A549 (cell line): ENCODE data around the gene KIAA0753.

Experiments
- CBX2 ChIP-seq: fragments of 200-600 bp; sonication (generic); IDR thresholded peaks from 2 replicates; pipeline ENCODE4 v1.6.1; 2016; ENCODE audit warnings: low read depth, mild to moderate bottlenecking, borderline replicate concordance
- CEBPB ChIP-seq, 2 experiments: fragments of >200 bp in 1 of 2; sonication (Bioruptor Twin) in 1 of 2; formaldehyde crosslinking in 1 of 2; IDR thresholded peaks; 2 replicates each; pipeline ENCODE4 v1.6.1; 2012 to 2016
- EP300 ChIP-seq, 2 experiments: fragments of >200 bp; sonication (Bioruptor Twin); formaldehyde crosslinking; IDR thresholded peaks; 2 replicates in 1 of 2; 3 replicates in 1 of 2; pipeline ENCODE4 v1.6.1; 2016 to 2017
- GATA3 ChIP-seq: IDR thresholded peaks from 2 replicates; pipeline ENCODE4 v1.6.1; 2012; ENCODE audit warnings: borderline replicate concordance
- JUNB ChIP-seq: fragments of >200 bp; sonication (Bioruptor Twin); formaldehyde crosslinking; IDR thresholded peaks from 2 replicates; pipeline ENCODE4 v1.6.1; 2016
- MAX ChIP-seq: IDR thresholded peaks from 2 replicates; pipeline ENCODE4 v1.6.1; 2012
- NR3C1 ChIP-seq: fragments of >200 bp; sonication (Bioruptor Twin); formaldehyde crosslinking; IDR thresholded peaks from 3 replicates; pipeline ENCODE4 v1.6.1; 2017
- POLR2A ChIP-seq: IDR thresholded peaks from 2 replicates; pipeline ENCODE4 v1.6.1; 2012; ENCODE audit warnings: mild to moderate bottlenecking, low read length
- SMC3 ChIP-seq: fragments of >200 bp; sonication (Bioruptor Twin); formaldehyde crosslinking; IDR thresholded peaks from 3 replicates; pipeline ENCODE4 v1.6.1; 2018; ENCODE audit warnings: inconsistent platforms
- USF2 ChIP-seq: fragments of 450-650 bp; IDR thresholded peaks from 2 replicates; pipeline ENCODE4 v1.6.1; 2014; ENCODE audit warnings: antibody characterized with exemption
- ZC3H11A ChIP-seq: fragments of 450-650 bp; IDR thresholded peaks from 2 replicates; pipeline ENCODE4 v1.6.1; 2014; ENCODE audit warnings: antibody characterized with exemption, mild to moderate bottlenecking
- TF ChIP-seq, protein P1 (sequence below): fragments of >200 bp; sonication (Bioruptor Twin); formaldehyde crosslinking; IDR thresholded peaks from 3 replicates; pipeline ENCODE4 v1.5.1; 2016
- TF ChIP-seq, protein P2 (sequence below): IDR thresholded peaks from 2 replicates; pipeline ENCODE4 v1.6.1; 2012
- TF ChIP-seq, protein P3 (sequence below): fragments of 150-350 bp; IDR thresholded peaks from 2 replicates; pipeline ENCODE4 v1.6.1; 2014; ENCODE audit warnings: low read depth, mild to moderate bottlenecking, low read length

DNA sequence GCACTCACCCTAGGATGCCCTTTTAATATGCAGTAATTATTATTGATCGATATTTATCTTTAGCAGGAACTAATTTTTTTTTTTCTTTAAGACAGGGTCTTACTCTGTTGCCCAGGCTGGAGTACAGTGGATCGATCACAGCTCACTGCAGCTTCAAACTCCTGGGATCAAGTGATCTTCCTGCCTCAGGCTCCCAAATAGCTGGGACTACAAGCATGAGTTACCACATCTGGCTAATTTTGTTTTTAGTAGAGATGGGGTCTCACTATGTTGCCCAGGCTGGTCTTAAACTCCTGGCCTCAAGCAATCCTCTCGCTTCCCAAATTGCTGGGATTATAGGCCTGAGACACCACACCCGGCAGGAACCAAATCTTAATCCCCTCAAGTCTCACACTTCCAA, 29.3 kb downstream of the KIAA0753 start:
- TF ChIP-seq CBX2 (no peak), EP300 (IDR thresholded peaks at IDR 0.05) (no peak), USF2 (no peak), POLR2A (no peak), SMC3 (no peak), JUNB (no peak), ZC3H11A (no peak), NR3C1 (no peak), GATA3 (no peak), MAX (no peak), CEBPB (IDR thresholded peaks at IDR 0.05) (no peak)
- TF ChIP-seq, protein P1, sequence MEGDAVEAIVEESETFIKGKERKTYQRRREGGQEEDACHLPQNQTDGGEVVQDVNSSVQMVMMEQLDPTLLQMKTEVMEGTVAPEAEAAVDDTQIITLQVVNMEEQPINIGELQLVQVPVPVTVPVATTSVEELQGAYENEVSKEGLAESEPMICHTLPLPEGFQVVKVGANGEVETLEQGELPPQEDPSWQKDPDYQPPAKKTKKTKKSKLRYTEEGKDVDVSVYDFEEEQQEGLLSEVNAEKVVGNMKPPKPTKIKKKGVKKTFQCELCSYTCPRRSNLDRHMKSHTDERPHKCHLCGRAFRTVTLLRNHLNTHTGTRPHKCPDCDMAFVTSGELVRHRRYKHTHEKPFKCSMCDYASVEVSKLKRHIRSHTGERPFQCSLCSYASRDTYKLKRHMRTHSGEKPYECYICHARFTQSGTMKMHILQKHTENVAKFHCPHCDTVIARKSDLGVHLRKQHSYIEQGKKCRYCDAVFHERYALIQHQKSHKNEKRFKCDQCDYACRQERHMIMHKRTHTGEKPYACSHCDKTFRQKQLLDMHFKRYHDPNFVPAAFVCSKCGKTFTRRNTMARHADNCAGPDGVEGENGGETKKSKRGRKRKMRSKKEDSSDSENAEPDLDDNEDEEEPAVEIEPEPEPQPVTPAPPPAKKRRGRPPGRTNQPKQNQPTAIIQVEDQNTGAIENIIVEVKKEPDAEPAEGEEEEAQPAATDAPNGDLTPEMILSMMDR = no peak
- TF ChIP-seq, protein P2, sequence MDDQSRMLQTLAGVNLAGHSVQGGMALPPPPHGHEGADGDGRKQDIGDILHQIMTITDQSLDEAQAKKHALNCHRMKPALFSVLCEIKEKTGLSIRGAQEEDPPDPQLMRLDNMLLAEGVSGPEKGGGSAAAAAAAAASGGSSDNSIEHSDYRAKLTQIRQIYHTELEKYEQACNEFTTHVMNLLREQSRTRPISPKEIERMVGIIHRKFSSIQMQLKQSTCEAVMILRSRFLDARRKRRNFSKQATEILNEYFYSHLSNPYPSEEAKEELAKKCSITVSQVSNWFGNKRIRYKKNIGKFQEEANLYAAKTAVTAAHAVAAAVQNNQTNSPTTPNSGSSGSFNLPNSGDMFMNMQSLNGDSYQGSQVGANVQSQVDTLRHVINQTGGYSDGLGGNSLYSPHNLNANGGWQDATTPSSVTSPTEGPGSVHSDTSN = no peak
- TF ChIP-seq, protein P3, sequence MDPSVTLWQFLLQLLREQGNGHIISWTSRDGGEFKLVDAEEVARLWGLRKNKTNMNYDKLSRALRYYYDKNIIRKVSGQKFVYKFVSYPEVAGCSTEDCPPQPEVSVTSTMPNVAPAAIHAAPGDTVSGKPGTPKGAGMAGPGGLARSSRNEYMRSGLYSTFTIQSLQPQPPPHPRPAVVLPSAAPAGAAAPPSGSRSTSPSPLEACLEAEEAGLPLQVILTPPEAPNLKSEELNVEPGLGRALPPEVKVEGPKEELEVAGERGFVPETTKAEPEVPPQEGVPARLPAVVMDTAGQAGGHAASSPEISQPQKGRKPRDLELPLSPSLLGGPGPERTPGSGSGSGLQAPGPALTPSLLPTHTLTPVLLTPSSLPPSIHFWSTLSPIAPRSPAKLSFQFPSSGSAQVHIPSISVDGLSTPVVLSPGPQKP = no peak
